HepG2 (cell line): ENCODE measurements around the gene TMIGD3. TPM values are rescaled to one million over a fixed set of nuclear protein-coding genes. Genes with fewer than 3 reads are reported as not detected.

Source experiments
- FLYWCH1 ChIP-seq: sonication (generic); formaldehyde crosslinking; IDR thresholded peaks from 2 replicates; pipeline ENCODE4 v1.8.1; 2023; ENCODE audit warnings: mild to moderate bottlenecking, missing genetic modification reagents
- ISX ChIP-seq: sonication (generic); formaldehyde crosslinking; conservative IDR thresholded peaks from 2 replicates; pipeline ENCODE4 v1.5.0; 2020; ENCODE audit warnings: missing genetic modification reagents
- KDM5B ChIP-seq: sonication (generic); formaldehyde crosslinking; IDR thresholded peaks from 2 replicates; pipeline ENCODE4 v1.4.0; 2020; ENCODE audit warnings: missing genetic modification reagents, mild to moderate bottlenecking, borderline replicate concordance
- MAFK ChIP-seq, 2 experiments: IDR thresholded peaks in 1 of 2; conservative IDR thresholded peaks in 1 of 2; 2 replicates each; pipeline ENCODE4 v1.6.1; 2011; ENCODE audit warnings: improper control_type of control experiment in 2 of 2, low read length in 2 of 2
- TRIM24 ChIP-seq: sonication (generic); formaldehyde crosslinking; IDR thresholded peaks from 2 replicates; pipeline ENCODE4 v1.8.0; 2022; ENCODE audit warnings: mild to moderate bottlenecking, missing genetic modification reagents
- ZNF225 ChIP-seq: sonication (generic); formaldehyde crosslinking; IDR thresholded peaks from 2 replicates; pipeline ENCODE4 v1.4.0; 2020; ENCODE audit warnings: mild to moderate bottlenecking, missing genetic modification reagents
- ZNF776 ChIP-seq: sonication (generic); formaldehyde crosslinking; IDR thresholded peaks from 2 replicates; pipeline ENCODE4 v1.4.0; 2020; ENCODE audit warnings: mild to moderate bottlenecking, missing genetic modification reagents
- polyA plus RNA-seq, 8 experiments: library from polyadenylated mRNA; depleted of rRNA in 3 of 8; stranded (reverse) in 7 of 8; unstranded in 1 of 8; fragments of >200 nt; fragmentation: Illumina TruSeq in 4 of 8; extraction: Trizol in 4 of 8; gene quantifications; 2 replicates each; pipeline versions ENCODE4 v1.2.1 to v1.2.3, GENCODE V29; 2011 to 2016; ENCODE audit warnings: low read depth in 4 of 8, missing spikeins in 1 of 8, mixed read lengths in 1 of 8; ENCODE audit not compliant: insufficient read depth in 1 of 8
- total RNA-seq, 5 experiments: library from RNA; depleted of rRNA; stranded (reverse); fragments of >200 nt; fragmentation: Illumina TruSeq; extraction: Trizol; gene quantifications; 2 replicates each; pipeline ENCODE4 v1.2.3, GENCODE V29; 2016; ENCODE audit warnings: low read depth in 1 of 5
- TF ChIP-seq, protein P1 (sequence below): sonication (generic); formaldehyde crosslinking; IDR thresholded peaks from 2 replicates; pipeline ENCODE4 v1.5.0; 2020; ENCODE audit warnings: mild to moderate bottlenecking, missing genetic modification reagents, borderline replicate concordance
- TF ChIP-seq, protein P2 (sequence below): sonication (generic); formaldehyde crosslinking; IDR thresholded peaks from 2 replicates; pipeline ENCODE4 v1.4.0; 2020; ENCODE audit warnings: missing genetic modification reagents
- TF ChIP-seq, protein P3 (sequence below): IDR thresholded peaks from 2 replicates; pipeline ENCODE4 v1.6.1; 2012; ENCODE audit warnings: low read depth, low read length, improper control_type of control experiment
- TF ChIP-seq, protein P4 (sequence below): sonication (generic); formaldehyde crosslinking; IDR thresholded peaks from 2 replicates; pipeline ENCODE4 v1.4.0; 2020; ENCODE audit warnings: missing genetic modification reagents
- TF ChIP-seq, protein P5 (sequence below): fragments of 450-650 bp; IDR thresholded peaks from 2 replicates; pipeline ENCODE4 v1.6.1; 2017; ENCODE audit warnings: mild to moderate bottlenecking

TMIGD3 gene
- total and polyA plus RNA-seq, 2 of the 13 experiments (the other 11 are each of a cell fraction or from before 2014, with no cell fraction given): not detected

DNA sequence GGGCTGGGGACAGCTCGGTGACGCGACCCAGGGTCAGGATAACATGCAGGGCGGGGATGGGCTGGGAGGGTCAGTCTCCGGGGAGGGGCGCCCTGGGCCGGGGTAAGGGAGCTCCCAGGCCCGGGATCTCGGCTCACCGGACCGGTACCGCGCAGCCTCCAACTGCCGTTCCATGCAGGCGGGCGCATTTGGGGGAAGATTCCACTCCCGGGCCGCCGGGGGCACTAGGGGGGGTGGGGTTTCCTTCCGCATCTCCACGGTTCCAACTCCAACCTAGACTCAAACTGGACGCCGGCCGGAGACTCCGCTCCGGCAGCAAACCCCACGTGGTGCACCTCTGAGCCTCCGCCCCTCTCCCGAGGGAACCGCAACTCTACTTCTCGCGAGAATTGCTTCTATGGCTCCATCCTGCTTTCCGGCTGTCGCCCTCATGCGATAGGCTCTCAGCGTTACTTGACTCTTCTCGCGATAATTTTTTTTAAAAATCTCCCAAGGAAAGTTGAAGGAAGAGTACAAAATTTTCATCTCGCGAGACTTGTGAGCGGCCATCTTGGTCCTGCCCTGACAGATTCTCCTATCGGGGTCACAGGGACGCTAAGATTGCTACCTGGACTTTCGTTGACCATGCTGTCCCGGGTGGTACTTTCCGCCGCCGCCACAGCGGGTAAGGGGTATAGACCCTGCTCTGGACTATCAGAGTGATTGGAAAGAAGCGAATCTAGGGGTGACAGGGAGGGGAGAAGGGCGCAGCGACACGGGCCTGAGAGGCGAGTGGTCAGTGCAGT lies 54.3 kb downstream of the TMIGD3 start, which contains the start of the genes ATP5PB and WDR77 (continued):
- TF ChIP-seq, protein P1, sequence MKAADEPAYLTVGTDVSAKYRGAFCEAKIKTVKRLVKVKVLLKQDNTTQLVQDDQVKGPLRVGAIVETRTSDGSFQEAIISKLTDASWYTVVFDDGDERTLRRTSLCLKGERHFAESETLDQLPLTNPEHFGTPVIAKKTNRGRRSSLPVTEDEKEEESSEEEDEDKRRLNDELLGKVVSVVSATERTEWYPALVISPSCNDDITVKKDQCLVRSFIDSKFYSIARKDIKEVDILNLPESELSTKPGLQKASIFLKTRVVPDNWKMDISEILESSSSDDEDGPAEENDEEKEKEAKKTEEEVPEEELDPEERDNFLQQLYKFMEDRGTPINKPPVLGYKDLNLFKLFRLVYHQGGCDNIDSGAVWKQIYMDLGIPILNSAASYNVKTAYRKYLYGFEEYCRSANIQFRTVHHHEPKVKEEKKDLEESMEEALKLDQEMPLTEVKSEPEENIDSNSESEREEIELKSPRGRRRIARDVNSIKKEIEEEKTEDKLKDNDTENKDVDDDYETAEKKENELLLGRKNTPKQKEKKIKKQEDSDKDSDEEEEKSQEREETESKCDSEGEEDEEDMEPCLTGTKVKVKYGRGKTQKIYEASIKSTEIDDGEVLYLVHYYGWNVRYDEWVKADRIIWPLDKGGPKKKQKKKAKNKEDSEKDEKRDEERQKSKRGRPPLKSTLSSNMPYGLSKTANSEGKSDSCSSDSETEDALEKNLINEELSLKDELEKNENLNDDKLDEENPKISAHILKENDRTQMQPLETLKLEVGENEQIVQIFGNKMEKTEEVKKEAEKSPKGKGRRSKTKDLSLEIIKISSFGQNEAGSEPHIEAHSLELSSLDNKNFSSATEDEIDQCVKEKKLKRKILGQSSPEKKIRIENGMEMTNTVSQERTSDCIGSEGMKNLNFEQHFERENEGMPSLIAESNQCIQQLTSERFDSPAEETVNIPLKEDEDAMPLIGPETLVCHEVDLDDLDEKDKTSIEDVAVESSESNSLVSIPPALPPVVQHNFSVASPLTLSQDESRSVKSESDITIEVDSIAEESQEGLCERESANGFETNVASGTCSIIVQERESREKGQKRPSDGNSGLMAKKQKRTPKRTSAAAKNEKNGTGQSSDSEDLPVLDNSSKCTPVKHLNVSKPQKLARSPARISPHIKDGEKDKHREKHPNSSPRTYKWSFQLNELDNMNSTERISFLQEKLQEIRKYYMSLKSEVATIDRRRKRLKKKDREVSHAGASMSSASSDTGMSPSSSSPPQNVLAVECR (CRISPR knock-in tag): peak; percentile 92
- TF ChIP-seq, protein P2, sequence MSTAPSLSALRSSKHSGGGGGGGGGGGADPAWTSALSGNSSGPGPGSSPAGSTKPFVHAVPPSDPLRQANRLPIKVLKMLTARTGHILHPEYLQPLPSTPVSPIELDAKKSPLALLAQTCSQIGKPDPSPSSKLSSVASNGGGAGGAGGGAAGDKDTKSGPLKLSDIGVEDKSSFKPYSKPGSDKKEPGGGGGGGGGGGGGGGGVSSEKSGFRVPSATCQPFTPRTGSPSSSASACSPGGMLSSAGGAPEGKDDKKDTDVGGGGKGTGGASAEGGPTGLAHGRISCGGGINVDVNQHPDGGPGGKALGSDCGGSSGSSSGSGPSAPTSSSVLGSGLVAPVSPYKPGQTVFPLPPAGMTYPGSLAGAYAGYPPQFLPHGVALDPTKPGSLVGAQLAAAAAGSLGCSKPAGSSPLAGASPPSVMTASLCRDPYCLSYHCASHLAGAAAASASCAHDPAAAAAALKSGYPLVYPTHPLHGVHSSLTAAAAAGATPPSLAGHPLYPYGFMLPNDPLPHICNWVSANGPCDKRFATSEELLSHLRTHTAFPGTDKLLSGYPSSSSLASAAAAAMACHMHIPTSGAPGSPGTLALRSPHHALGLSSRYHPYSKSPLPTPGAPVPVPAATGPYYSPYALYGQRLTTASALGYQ: no peak
- TF ChIP-seq, protein P3, sequence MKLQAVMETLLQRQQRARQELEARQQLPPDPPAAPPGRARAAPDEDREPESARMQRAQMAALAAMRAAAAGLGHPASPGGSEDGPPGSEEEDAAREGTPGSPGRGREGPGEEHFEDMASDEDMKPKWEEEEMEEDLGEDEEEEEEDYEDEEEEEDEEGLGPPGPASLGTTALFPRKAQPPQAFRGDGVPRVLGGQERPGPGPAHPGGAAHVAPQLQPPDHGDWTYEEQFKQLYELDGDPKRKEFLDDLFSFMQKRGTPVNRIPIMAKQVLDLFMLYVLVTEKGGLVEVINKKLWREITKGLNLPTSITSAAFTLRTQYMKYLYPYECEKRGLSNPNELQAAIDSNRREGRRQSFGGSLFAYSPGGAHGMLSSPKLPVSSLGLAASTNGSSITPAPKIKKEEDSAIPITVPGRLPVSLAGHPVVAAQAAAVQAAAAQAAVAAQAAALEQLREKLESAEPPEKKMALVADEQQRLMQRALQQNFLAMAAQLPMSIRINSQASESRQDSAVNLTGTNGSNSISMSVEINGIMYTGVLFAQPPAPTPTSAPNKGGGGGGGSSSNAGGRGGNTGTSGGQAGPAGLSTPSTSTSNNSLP: no peak
- no peak for TF ChIP-seq ZNF776 (CRISPR knock-in tag)
- TF ChIP-seq, protein P4, sequence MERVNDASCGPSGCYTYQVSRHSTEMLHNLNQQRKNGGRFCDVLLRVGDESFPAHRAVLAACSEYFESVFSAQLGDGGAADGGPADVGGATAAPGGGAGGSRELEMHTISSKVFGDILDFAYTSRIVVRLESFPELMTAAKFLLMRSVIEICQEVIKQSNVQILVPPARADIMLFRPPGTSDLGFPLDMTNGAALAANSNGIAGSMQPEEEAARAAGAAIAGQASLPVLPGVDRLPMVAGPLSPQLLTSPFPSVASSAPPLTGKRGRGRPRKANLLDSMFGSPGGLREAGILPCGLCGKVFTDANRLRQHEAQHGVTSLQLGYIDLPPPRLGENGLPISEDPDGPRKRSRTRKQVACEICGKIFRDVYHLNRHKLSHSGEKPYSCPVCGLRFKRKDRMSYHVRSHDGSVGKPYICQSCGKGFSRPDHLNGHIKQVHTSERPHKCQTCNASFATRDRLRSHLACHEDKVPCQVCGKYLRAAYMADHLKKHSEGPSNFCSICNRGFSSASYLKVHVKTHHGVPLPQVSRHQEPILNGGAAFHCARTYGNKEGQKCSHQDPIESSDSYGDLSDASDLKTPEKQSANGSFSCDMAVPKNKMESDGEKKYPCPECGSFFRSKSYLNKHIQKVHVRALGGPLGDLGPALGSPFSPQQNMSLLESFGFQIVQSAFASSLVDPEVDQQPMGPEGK (CRISPR knock-in tag): peak; percentile 26; the same call in 1 of the 2 replicates
- no peak for TF ChIP-seq FLYWCH1 (CRISPR knock-in tag)
- TF ChIP-seq TRIM24 (CRISPR knock-in tag): no peak
- TF ChIP-seq, protein P5, sequence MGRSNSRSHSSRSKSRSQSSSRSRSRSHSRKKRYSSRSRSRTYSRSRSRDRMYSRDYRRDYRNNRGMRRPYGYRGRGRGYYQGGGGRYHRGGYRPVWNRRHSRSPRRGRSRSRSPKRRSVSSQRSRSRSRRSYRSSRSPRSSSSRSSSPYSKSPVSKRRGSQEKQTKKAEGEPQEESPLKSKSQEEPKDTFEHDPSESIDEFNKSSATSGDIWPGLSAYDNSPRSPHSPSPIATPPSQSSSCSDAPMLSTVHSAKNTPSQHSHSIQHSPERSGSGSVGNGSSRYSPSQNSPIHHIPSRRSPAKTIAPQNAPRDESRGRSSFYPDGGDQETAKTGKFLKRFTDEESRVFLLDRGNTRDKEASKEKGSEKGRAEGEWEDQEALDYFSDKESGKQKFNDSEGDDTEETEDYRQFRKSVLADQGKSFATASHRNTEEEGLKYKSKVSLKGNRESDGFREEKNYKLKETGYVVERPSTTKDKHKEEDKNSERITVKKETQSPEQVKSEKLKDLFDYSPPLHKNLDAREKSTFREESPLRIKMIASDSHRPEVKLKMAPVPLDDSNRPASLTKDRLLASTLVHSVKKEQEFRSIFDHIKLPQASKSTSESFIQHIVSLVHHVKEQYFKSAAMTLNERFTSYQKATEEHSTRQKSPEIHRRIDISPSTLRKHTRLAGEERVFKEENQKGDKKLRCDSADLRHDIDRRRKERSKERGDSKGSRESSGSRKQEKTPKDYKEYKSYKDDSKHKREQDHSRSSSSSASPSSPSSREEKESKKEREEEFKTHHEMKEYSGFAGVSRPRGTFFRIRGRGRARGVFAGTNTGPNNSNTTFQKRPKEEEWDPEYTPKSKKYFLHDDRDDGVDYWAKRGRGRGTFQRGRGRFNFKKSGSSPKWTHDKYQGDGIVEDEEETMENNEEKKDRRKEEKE: no peak
- 0 out of 2 replicates have a peak, but pooled peaks have one; percentile 58 for TF ChIP-seq KDM5B
- TF ChIP-seq ISX (CRISPR knock-in tag): no peak
- no peak for TF ChIP-seq MAFK (conservative IDR thresholded peaks at IDR 0.05 in 1 of 2, IDR thresholded peaks at IDR 0.05 in 1 of 2; ENCODE audit: low read length in 2 of 2)
- TF ChIP-seq ZNF225: 0 out of 2 replicates have a peak, but pooled peaks have one; percentile 25
